HG02763 (cell line): ENCODE results near the gene MISP3.

Source experiments
- ATAC-seq: cut with Tn5 transposase; IDR thresholded peaks from one replicate; pipeline ENCODE4 v1.9.1; 2021; ENCODE audit warnings: mild to moderate bottlenecking, moderate library complexity; ENCODE audit not compliant: unreplicated experiment

MISP3 gene

DNA sequence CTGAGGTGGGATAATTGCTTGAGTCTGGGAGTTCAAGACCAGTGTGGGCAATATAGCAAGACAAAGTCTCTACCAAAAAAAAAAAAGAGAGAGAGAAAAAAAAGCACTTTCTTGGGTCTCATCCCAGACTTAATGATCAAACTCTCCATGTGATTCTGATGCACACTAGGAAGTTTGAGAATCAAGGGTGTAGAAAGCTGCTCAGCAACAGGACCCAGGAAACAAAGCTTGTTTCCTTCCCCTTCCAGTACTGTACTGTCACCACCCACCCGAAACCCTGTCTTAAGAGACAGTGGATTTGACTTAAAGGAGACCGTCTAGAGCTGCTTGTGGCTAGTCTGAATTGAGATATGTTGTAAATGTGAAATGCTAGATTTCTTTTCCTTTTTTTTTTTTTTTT lies 5.8 kb downstream of the MISP3 start:
- no peak for ATAC-seq

DNA sequence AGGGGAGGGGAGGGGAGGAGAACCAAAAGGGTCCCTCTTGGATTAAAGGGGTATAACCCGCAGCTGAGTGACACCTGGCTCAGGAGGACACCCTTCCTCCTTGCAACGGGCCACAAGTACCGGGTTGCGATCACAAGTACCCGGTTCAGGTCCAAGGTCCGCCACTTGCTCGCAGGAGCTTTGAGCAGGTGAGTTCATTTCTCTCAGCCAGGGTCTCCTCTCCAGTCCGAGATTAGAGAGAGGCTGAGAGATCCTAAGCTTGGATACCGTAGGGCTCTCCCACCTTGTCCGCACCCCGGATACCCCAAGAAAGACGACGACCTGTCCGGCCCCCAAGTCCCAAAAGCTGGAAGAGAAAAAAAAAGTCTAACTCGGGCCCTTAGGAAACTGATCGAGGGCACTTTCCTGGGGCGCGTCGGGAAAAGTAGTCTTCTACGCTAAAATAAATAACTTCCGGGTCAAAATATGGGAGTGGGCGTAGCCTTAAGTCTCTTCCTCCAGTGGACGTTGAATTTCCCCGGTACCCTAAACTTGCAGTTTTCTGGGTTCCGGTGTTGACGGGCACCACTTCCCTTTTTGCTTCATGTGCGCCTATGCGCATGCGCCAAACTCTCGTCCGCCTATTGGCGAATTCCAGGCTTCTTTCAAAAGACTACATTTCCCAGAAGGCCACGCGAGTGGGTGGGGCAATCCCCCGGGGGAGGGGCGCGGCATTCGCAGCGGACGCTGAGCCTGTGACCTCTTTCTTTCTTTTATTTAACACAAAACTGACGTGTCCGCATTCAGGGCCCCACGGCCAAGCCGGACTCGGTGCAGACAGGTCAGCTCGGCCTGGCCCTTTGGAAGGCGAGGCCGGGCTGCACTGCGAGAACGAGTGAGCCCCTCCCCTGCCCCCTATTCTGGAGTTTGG lies 8.6 kb downstream of the MISP3 start:
- ATAC-seq = peak; percentile 89

GRCh38 chr19:14081797-14082674 lies 9.4 kb downstream of the MISP3 start:
- ATAC-seq = peak; percentile 9

- no peak for ATAC-seq
Observed at GRCh38 chr19:14082675-14082960, 10.0 kb downstream of the MISP3 start.

DNA sequence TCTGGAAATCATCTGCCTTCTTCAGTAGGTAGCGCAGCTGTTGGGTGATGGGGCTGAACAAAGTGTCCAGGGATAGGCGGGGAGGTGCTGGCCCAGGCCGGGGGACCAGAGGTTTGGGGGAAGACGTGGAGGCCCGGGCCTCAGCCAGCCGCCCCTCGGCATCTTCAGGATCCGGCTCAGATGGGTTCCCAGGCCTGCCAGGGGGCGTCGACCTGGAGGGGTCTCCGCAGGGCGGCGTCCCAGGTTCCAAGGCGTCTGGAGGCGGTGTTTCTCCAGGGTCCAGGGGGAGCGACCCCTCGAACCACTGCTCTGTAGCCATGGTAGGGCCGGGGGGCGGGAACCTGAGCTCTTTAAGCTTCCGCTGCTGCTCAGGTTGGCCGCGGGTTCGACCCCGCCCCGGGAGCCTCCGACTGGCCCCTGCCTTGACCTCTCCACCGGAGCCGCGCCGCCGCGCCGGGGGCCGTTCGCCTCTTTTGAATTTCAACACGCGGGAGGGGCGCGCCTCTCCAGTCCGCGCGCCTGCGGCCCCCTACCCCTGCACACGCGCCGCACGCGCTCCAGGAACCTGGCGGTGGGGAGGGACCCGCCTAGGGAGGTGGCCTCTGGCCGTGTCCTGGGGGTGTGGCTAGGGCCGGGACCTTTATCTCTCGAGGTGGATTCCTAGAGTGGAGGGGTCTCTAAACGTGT lies 12.9 kb downstream of the MISP3 start, which contains the start of gene C19orf67:
Gene C19orf67, minus strand, starts transcription at position 475 of the 687 bp plus-strand sequence. Its CDS starts 156 bp downstream, at position 319.
- ATAC-seq = no peak

- ATAC-seq = no peak
Observed at GRCh38 chr19:14086098-14086497, 13.5 kb downstream of the MISP3 start.

DNA sequence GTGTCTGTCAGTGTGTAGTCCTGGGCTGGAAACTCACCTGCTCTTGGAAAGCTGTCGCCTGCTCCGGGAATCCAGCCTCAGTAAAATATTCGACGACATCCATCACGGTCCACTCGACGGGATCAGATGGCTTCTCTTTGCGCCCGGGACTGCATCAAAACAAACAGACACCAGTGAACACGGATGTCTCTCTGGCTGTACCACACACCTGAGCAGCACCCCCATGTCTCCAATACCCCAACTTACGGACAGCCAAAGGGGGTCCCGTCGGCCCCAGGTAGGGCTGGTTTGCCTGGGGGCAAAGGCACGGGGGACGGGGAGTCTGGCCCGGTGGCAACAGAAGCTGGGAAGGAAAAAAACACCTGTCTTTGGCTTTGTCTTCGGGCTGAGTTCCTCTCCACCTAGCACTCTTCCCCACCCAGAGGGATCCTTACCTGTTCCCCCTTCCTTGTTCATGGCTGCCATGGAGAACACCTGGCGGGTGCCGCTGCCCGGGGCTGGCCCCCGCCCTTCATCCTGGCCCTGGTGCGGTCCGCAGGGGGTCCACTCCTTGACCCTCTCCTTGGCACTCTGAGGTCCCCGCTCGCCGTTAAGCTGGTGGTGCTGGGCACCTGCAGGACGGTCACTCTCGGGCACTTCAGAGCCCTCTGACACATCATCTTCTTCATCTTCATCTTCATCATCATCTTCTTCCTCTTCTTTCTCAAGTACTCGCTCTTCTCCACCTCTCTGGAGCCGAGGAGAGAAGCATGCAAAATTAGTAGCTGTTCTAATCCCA lies 16.2 kb downstream of the MISP3 start:
- ATAC-seq = no peak

GRCh38 chr19:14089412-14089661 lies 16.8 kb downstream of the MISP3 start:
- no peak for ATAC-seq

GRCh38 chr19:14089662-14090508 lies 17.3 kb downstream of the MISP3 start:
- no peak for ATAC-seq

- ATAC-seq = peak; percentile 38
Observed at GRCh38 chr19:14090509-14091080, 18.0 kb downstream of the MISP3 start, which contains the start of gene SAMD1. Gene SAMD1, minus strand, starts transcription at chr19:14090751.

GRCh38 chr19:14091081-14091812 lies 18.7 kb downstream of the MISP3 start:
- peak; percentile 57 for ATAC-seq

- ATAC-seq = no peak
Observed at GRCh38 chr19:14091813-14092462, 19.4 kb downstream of the MISP3 start.

- ATAC-seq = no peak
Observed at GRCh38 chr19:14093117-14093823, 20.7 kb downstream of the MISP3 start.

DNA sequence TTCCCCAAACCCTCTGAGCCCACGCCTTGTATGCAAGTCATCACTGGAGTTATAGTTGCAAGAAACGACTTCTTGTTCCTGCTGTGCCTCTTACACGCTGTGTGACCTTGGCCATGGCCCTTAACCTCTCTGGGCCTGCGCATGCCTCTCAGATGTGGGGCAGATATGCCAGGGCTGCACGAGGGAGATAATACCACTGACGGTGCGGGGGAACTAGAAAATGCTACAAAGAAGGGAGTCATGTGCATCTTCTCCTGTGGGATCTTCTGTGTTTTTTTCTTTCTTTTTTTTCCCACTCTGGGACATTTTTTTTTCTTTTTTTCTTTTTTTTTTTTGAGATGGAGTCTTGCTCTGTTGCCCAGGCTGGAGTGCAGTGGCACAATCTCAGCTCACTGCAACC lies 22.3 kb downstream of the MISP3 start:
- no peak for ATAC-seq

GRCh38 chr19:14096272-14096992 lies 23.8 kb downstream of the MISP3 start:
- no peak for ATAC-seq

- ATAC-seq = no peak
Observed at GRCh38 chr19:14097532-14098151, 25.1 kb downstream of the MISP3 start.
